Activated T-cell treated with anti-CD3 and anti-CD28 coated beads for 1 hour (primary cell): Measurements from ENCODE around the gene ABRAXAS1.

Source experiments
- DNase-seq: peaks from one replicate; pipeline ENCODE4 v3.0.0-alpha.2; 2020; ENCODE audit warnings: low read depth

The ABRAXAS1 gene

DNA sequence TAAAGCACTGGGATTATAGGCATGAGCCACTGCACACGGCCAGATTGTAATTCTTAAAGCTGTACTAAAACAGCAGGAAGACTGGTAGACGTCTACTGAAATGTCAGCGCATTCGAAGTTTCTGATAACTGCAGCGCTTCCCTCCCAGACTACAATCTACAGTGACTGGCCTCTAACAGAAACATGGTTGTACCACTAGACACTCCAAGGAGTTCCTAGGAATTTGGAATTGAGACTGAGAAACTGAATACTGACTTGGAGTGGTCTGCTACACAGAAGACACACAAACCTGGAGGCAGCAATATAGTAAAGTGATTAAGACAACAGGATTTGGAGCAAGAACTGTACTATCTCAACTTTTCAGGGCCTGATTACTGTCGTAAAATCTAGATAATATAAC is 30.2 kb downstream of the ABRAXAS1 start:
- no peak for DNase-seq

DNA sequence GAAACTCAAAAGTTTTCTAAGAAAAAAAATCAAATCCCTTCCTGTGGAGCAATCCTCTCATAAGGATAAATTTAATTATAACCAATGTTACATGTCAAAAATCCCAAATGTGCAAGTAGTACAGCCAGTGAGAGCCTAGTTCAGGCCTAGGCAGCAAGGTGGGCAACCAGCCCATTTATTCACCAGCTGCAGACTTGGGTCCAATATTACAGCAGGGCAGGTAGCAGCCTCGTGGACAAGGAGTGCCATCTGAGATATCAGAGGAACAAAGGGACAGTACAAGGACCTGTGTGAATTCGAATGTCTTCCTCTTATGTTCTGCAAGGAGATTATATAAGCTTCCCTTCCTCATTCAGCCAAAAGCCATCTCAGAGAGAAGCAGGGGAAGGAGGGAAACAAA is 35.9 kb downstream of the ABRAXAS1 start:
- no peak for DNase-seq

DNA sequence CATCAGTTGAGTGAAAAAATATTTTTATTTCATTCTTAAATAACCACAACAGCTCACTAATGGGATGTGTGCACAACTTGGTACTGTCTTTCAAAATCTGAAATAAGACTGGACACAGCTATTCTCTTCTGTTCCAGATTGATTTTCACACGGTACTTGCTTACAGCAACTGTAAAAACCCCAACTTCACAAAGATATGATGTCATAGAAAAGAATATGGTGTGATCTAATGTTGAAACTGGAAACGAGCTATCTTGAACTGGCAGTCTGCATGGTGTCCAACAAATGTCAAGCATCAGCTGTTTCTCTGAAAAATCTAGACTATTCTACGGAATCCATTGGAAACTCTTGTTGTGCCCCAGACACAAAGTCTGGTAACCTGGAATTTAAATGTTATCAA is 44.0 kb downstream of the ABRAXAS1 start:
- DNase-seq = no peak

DNA sequence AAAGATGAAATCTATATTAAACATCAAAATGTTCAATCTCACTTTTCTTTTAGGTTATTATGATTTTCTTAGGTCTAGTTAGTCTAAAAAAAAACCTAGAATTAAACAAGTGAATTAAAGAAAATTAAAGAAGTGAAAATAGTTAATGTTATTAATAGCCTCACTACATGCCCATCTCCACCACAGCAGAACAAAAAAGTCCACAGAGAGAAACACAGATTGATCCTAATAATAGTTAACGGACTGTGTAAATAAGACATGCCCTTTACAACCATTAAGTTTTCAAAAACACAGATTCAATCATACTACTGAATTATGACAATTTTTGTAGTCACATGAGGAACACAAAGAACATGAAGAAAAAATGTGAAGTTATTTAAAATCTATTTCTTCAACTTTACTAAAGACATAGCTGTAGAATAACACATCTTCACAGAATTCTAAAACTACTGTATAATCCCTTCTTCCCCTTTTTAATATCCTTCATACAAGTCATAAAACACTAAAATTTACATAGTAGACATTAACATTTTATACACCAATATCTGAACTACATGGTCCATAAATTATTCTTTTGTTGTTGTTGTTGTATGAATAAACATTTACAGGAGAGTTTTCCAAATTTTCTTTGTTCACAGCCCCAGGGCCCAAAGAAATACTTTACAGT is 44.6 kb downstream of the ABRAXAS1 start:
- DNase-seq = no peak

DNA sequence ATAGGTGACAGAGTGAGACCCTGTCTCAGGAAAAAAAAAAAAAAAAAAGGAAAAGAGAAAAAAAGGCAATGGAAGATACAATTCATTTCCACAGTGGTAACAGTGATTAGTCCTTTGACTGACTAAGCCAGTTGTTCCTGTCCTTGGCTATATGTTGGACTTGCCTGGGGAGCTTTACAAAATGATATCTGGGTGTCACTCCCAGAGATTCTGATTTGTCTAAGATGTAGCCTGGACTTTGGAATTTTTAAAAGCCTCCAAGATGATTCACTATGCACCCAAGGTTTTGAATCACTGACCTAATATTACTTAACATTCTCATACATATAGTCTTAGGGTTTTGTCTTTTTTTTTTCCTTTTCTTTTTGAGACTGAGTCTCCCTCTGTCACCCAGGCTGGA is 46.2 kb downstream of the ABRAXAS1 start:
- no peak for DNase-seq

DNA sequence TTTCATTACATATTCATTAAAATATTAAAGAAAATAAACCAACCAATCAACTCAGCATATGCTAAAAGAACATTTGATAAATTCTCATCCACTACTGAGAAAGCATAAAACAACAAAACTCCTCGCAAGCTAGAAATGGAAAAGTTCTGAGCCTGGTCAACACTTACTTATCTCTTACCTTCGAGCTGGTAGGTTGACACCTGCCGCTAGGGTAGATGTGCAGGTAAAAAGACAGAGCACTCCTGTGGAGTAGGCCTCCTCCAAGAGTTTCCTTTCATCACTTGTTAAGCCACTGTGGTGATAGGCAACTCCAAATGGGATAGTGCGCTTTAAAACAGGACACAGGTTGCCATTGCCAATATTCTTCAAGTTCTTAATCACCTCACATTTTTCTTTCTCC is 48.2 kb downstream of the ABRAXAS1 start:
- no peak for DNase-seq

DNA sequence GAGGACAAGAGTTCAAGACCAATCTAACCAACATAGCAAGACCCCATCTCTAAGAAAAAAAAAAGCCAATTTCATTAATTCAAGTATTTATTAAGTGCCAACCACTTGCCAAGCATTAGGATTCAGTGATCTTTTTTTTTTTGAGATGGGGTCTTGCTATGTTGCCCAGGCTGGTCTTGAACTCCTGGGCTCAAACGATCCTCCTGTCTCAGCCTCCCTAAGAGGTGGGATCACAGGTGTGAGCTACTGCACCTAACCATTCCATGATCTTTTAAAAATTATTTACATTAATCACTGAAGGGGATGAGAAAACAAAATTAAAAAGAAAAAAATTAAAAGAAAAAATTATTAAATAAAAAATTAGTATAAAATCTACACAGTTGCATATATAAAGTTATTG is 53.7 kb downstream of the ABRAXAS1 start:
- no peak for DNase-seq

DNA sequence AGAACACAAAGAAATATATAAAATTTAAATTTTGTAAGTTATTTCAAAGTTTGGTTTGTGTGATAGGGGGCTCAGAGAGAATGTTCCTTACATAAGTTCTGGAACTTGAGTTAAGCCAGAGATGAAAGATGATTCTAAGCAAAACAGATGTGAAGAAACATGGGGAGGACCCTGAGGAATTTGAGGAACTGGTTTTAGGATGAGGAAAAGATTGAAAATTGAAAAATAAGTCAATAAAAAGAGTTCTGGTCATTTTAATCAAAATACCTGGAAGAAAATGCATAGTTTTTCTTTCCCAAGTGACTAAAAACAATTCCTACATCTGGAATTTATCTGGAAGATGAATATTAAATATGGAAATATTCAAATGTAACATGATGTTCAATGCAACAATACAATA is 66.7 kb downstream of the ABRAXAS1 start:
- no peak for DNase-seq

DNA sequence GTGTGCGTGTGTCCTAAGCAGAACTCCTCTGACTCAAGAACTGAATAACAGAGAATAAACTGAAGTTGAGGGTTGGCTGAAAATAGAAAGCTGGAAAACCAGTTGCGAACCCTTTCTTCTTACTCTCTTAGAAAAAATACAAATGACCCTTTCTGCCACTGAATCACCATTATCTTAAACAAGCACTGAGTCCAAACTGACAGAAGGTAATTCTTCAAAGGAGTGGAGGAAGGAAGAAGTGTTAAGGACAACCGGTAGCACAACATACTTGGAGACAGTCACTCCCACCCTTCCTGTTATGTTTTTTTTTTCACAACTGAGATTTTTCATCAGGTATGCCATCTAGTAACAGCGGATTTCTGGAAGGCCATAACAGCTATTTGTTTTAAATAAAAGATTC is 67.3 kb downstream of the ABRAXAS1 start:
- DNase-seq = no peak

DNA sequence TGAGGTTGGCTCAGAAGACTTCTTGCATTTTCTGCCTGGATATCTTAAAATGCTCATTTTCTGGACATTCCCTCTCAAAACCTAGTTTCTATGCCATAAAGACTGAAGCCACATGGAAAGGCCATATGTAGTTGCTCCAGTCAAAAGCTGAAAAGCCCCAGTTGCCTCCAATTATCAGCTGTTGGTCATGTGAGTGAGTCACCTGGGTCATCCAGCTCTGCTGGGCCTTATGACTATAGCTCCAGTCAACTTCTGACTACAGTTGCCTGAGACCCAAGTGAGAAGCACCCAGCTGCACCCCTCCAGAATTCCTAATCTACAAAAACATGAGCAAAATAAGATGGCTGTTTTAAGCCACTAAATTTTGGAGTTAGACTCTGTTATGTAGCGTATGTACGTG is 71.2 kb downstream of the ABRAXAS1 start:
- DNase-seq = no peak
